Keratinocyte (primary cell): ENCODE results near the gene TRPM1.

Source experiments
- CTCF ChIP-seq, 3 experiments: IDR thresholded peaks in 1 of 3; conservative IDR thresholded peaks in 1 of 3; optimal IDR thresholded peaks in 1 of 3; 2 replicates in 2 of 3; 3 replicates in 1 of 3; pipeline versions ENCODE3 to v1.5.1; 2011; ENCODE audit warnings: low read length in 3 of 3, mild to moderate bottlenecking in 3 of 3, moderate library complexity in 2 of 3, control low read depth in 1 of 3, inconsistent platforms in 1 of 3; ENCODE audit not compliant: insufficient read depth in 2 of 3; ENCODE audit errors: extremely low read depth in 1 of 3
- EZH2 ChIP-seq: IDR thresholded peaks from one replicate; pipeline ENCODE4 v1.6.1; 2012; ENCODE audit warnings: inconsistent platforms, mild to moderate bottlenecking, low read length, moderate library complexity

GRCh38 chr15:31088672-31089367 is 12.7 kb downstream of the TRPM1 start:
- TF ChIP-seq CTCF (optimal IDR thresholded peaks at IDR 0.05 in 1 of 3, IDR thresholded peaks at IDR 0.05 in 1 of 3, conservative IDR thresholded peaks at IDR 0.05 in 1 of 3; ENCODE audit: extremely low read depth in 1 of 3, insufficient read depth in 2 of 3, low read length in 3 of 3) (no peak), EZH2 (no peak)
